ENCODE measurements around the gene C11orf52.
A peak's percentile ranks its signal among the peaks of the same experiment; 100 is the strongest.
"Not testable (repeated sequence)": the region's sequence is repeated elsewhere in the genome, so short reads cannot be mapped to it uniquely, and the experiment has no call there.

C11orf52 gene, protein sequence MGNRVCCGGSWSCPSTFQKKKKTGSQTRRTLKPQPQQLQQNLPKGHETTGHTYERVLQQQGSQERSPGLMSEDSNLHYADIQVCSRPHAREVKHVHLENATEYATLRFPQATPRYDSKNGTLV

DNA sequence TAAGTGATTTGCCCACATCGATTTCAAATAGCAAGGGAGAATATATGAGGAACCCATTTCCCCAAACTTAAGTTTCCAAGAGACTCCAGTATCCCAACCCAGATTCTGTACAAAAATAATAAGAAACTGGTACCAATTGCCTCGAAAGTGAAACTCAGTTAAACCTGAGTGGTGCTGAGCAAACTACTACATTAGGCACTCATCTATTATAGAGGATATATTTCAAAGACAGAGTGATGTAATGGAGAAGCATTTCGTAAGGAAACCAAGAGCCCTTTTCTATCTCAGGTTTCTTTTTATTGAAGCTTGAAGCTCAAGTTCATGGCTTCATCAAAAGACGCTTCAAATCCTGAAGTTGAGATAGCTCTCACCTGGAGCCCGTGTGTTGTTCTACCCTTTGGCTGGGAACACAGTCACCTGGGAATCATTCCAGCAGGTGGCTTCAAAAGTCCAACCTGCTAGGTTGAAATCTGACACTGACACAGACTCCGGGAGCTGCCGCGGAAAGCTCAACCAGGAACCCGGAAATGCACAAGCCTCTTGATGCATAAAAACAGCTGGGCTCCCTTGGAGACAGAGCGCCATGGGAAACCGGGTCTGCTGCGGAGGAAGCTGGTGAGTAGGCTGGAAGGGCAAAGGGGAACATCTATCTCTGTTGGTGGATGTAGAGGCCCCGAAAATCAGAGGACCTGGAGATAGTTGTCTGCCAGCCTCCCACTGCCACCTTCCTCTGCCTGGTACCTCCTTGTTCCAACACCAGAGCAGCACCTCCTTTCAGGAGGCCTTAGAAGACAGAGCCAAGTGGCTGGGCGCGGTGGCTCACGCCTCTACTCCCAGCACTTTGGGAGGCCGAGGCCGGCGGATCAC is at the start of gene C11orf52:
Gene C11orf52 (plus strand): TSS at position 524 of the 867 bp plus-strand sequence. CDS start 60 bp downstream, at position 584.
- peak; percentile 72 for DNase-seq (ENCODE audit: low spot score)

GRCh38 chr11:111870113-111870512 is 48.6 kb upstream of the C11orf52 start:
- DNase-seq (ENCODE audit: low spot score), result no peak

DNA sequence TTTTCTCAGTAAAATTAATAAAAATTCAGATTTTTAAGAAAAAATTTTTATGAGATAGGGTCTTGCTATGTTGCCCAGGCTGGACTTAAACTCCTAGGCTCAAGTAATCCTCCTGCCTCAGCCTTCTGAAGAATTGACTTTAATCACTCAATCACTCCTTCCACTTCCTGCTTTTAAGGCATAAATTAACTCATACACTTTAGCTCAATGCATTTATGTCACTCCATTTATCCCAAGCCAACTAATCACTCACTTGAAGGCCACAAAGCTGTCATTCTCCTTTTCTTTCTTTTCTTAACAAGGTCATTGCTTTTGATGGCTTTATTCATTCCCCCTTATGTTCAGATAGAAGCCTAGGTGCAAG is 48.2 kb upstream of the C11orf52 start:
- DNase-seq (ENCODE audit: low spot score), result no peak

GRCh38 chr11:111870886-111871692 is 47.6 kb upstream of the C11orf52 start, which contains the start of gene ALG9:
ALG9 (minus strand) TSS chr11:111871581; CDS start chr11:111871482, 99 bp downstream.
- peak; percentile 92 for DNase-seq (ENCODE audit: low spot score)

GRCh38 chr11:111871693-111872161 is 47.0 kb upstream of the C11orf52 start:
- DNase-seq (ENCODE audit: low spot score), result no peak

- DNase-seq (ENCODE audit: low spot score), result no peak
Measured at GRCh38 chr11:111878385-111878848, 40.3 kb upstream of the C11orf52 start.

DNA sequence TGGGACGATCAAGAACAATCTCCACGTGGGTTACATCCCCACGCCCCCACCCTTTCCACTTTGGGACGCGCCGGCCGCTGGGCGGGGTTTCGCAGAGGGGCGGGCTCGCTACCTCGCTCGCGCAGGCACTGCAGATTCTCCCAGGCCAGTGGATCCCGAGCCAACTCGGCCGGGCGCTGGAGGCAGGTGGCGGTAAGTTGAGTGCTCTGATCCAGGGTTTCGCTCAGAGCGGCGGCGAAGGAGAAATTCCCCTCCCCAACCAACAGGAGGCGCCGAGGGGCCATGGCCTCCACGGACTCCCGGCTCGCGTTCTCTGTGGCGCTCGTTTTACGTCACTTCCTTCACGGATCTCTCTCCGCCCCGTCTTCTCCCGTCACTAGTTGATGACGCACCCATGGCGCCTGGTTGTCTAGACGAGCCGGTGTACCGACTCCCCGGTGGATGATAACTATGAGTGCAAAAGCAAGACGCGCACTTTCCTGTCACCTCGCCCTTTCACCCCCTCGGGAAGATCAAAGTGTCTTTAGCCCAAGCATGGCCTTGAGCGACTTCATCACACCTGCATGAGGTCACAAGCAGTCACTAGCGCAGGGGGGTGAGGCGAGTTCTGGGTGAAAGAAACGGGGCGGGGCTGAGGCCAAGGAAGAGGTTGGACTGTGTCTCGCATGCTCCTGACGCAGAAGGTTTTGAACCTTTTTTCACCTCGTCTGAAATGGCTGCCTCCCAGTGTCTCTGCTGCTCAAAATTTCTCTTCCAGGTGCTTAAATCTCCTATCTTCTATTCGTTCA is 39.7 kb upstream of the C11orf52 start, which contains the start of the genes CFAP68 and FDXACB1:
Gene CFAP68 (plus strand): TSS at position 693 of the 788 bp plus-strand sequence. CDS start 20 bp downstream, at position 713.
Gene FDXACB1 (minus strand): TSS at position 317 of the 788 bp plus-strand sequence. CDS start 33 bp downstream, at position 284.
- DNase-seq (ENCODE audit: low spot score), result peak; percentile 96

DNA sequence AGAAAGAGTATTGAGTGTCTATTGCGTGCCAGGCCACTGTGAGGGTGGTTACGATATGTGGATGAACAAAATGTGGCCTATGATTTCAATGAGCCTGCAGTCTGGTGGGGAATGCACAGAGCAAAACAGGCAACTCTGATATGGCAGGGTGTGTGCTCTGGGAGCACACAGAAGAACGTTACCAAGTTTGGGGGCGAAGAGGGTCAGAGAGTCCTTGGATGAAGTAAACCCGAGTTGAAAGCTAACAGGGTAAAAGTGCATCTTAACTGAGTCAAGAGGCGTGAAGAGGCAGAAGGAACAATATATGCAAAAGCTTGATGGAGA is 39.1 kb upstream of the C11orf52 start:
- DNase-seq (ENCODE audit: low spot score), result no peak

- DNase-seq (ENCODE audit: low spot score), result no peak
Measured at GRCh38 chr11:111882202-111882601, 36.5 kb upstream of the C11orf52 start.

DNA sequence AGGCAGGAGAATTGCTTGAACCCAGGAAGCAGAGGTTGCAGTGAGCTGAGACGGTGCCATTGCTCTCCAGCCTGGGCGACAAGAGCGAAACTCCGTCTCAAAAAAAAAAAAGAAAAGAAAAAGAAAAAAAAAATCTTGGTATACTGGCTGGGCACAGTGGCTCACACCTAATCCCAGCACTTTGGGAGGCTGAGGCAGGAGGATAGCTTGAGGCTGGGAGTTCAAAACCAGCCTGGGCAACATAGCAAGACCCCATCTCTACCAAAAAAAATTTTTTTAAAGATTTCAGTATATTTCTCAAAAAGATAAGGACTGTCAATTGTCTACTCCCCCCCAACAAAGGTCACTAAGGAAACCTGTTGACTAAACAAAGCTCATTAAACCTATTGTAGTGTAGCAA is 33.7 kb upstream of the C11orf52 start:
- not testable (repeated sequence) for DNase-seq (ENCODE audit: low spot score)

GRCh38 chr11:111886032-111886431 is 32.7 kb upstream of the C11orf52 start:
- no peak for DNase-seq (ENCODE audit: low spot score)

DNA sequence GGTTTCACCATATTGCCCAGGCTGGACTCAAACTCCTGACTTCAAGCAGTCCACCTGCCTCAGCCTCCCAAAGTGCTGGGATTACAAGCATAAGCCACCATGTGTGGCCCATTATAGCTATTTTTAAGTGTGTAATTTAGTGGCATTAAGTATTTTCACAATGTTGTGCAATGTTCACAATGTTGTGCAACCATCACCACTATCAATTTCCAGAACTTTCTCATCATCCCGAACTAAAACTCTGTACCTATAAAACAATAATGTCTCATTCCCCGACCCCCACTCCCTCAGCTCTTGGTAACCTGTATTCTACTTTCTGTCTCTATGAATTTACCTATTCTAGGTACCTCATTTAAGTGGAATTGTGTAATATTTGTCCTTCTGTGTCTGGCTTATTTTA is 31.9 kb upstream of the C11orf52 start:
- no peak for DNase-seq (ENCODE audit: low spot score)

- DNase-seq (ENCODE audit: low spot score), result no peak
Measured at GRCh38 chr11:111905411-111905810, 13.3 kb upstream of the C11orf52 start.

- DNase-seq (ENCODE audit: low spot score), result no peak
Measured at GRCh38 chr11:111906680-111907079, 12.0 kb upstream of the C11orf52 start.

- no peak for DNase-seq (ENCODE audit: low spot score)
Measured at GRCh38 chr11:111908639-111909305, 9.9 kb upstream of the C11orf52 start.

GRCh38 chr11:111909378-111909777 is 9.3 kb upstream of the C11orf52 start:
- no peak for DNase-seq (ENCODE audit: low spot score)

DNA sequence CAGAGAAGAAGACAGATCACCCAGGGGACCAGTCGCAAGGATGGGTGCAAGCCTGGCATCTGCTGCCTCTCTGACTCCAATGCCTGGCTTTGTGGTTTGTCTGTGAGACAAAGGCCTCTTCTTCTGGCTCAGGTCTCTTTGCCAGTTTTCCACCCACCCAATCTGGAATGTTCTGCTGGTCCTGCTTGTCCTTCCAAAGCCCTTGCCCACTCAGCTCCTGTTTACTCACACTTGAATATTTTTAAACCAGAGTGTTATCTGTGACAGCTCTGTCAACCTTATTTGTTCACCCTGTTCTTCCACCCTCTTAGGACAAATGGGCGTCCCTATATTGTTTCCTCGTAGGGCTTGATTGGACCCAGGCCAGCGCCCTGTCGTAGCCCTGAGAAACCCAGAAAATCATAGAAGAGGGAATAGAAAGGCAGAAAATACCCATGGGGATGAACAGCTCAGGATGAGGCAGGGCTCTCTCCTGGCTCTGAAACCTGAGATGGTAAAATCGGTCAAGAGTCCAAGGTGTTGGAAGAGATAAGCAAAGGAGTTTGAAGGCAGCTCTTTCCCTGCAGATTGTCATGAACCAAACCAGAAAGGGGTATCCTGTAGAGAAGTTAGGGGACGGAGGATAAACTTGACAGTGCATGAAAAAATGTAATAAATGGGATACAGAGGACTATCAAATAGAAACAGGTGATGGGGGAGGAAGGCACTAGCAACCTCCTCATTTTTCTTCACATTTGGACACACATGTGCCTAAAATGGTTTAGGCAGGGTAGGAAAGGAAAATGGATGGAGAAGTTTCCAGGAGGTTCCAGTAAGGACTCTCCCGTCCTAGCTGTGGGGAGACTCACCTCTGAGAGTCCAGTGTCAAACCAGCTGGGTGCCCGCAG is 7.8 kb upstream of the C11orf52 start:
- DNase-seq (ENCODE audit: low spot score), result no peak

- peak; percentile 87 for DNase-seq (ENCODE audit: low spot score)
Measured at GRCh38 chr11:111911563-111912401, 6.9 kb upstream of the C11orf52 start, which contains the start of gene CRYAB. CRYAB (minus strand) TSS chr11:111911770; CDS start chr11:111911724, 46 bp downstream.

GRCh38 chr11:111912535-111912934 is 6.2 kb upstream of the C11orf52 start, which contains the start of gene HSPB2:
HSPB2 (plus strand) TSS chr11:111912734; CDS start chr11:111912830, 96 bp downstream.
- peak; percentile 76 for DNase-seq (ENCODE audit: low spot score)

All from left forelimb (tissue), 1 donor.